ENCODE measurements around the gene NTMT1. TPM values are rescaled to one million over a fixed set of nuclear protein-coding genes. Genes with fewer than 3 reads are reported as not detected.
A peak's percentile ranks its signal among the peaks of the same experiment; 100 is the strongest.
"Not testable (repeated sequence)": the region's sequence is repeated elsewhere in the genome, so short reads cannot be mapped to it uniquely, and the experiment has no call there.

The NTMT1 gene
- total RNA-seq, 2 experiments from 2014 or later, result 78.8 to 79.4 TPM

DNA sequence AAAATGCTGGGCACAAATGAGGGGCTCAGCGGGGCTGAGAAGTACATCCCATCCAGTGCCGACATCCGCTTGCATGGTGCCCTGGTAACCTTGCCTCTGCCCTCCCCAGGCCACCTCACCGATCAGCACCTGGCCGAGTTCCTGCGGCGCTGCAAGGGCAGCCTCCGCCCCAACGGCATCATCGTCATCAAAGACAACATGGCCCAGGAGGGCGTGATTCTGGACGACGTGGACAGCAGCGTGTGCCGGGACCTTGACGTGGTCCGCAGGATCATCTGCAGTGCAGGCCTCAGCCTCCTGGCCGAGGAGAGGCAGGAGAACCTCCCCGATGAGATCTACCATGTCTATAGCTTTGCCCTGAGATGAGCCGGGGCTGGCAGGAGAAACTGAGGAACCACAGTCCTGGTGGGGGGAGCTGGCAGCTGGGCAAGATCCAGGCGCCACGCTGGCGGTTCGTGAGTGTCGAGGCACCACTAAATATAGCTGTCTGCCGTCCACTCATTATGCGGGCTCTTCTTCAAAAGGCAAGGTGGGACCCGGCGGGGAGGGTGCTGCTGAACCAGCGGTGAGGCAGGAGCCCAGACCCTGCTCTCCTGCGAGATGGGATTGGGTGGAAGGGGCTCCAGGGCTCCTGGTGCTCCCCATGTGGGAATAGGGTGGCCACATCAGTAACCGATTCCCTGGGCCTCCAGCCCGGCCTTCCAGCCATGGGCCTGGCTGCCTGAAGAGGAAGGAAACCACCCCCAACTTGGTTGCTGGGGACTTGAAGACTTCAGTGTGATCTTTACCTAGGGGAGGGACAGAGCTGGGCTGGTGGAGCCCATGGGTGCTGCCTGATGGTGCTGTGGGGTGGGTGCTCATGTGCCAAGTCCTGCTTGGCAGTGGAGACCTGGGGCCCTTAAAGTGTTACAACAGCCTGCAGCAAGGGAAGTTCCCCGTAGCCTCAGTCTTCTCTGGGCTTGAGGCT, 9.4 kb downstream of the NTMT1 start:
- Mint-ChIP-seq H3K36me3 (peaks cover 22% of the 10 kb centered on the region), H3K27ac (no peak overlapping the region), H3K4me3 (no peak overlapping the region), H3K4me1 (peaks cover 8% of the 10 kb centered on the region), H3K9me3 (no peaks in the 10 kb centered on the region), H3K27me3 (no peaks in the 10 kb centered on the region)
- no peak for DNase-seq

DNA sequence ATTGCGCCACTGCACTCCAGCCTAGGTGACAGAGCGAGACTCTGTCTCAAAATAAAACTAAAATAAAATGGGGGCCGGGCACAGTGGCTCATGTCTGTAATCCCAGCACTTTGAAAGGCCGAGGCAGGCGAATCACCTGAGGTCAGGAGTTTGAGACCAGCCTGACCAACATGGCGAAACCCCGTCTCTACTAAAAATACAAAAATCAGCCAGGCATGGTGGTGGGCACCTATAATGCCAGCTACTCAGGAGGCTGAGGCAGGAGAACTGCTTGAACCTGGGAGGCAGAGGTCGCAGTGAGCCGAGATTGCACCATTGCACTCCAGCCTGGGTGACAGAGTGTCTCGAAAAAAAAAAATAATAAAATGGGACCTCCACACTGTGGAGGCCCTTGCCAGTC, 10.4 kb downstream of the NTMT1 start:
- not testable (repeated sequence) for H3K27me3 Mint-ChIP-seq, H3K27ac Mint-ChIP-seq, H3K9me3 Mint-ChIP-seq, H3K4me3 Mint-ChIP-seq, DNase-seq
- Mint-ChIP-seq H3K36me3 (peaks cover 25% of the 10 kb centered on the region), H3K4me1 (peaks cover 12% of the 10 kb centered on the region)

DNA sequence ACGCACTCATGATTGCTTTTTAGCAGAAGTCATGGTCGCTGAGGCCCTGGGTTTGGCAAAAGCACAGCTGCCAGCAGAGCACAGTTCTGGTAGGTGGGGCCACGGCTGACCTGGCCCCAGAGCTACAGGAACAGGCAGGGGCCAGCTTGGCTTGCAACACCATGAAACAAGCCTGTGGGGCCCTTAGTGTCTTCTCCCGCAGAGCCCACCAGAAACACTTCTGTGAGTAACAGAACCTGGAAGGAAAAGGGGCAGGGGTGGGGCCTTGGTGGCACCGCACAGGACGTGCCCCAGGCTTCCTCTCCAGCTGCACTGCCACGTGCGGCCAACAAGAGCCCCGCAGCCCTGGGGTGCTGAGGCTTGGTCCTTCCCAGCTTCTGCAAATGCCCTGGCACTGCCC, 11.1 kb downstream of the NTMT1 start:
- DNase-seq, result no peak
- Mint-ChIP-seq H3K4me3 (no peak overlapping the region), H3K9me3 (no peaks in the 10 kb centered on the region), H3K4me1 (peaks cover 9% of the 10 kb centered on the region), H3K36me3 (peaks cover 21% of the 10 kb centered on the region), H3K27me3 (no peaks in the 10 kb centered on the region), H3K27ac (no peak overlapping the region)

DNA sequence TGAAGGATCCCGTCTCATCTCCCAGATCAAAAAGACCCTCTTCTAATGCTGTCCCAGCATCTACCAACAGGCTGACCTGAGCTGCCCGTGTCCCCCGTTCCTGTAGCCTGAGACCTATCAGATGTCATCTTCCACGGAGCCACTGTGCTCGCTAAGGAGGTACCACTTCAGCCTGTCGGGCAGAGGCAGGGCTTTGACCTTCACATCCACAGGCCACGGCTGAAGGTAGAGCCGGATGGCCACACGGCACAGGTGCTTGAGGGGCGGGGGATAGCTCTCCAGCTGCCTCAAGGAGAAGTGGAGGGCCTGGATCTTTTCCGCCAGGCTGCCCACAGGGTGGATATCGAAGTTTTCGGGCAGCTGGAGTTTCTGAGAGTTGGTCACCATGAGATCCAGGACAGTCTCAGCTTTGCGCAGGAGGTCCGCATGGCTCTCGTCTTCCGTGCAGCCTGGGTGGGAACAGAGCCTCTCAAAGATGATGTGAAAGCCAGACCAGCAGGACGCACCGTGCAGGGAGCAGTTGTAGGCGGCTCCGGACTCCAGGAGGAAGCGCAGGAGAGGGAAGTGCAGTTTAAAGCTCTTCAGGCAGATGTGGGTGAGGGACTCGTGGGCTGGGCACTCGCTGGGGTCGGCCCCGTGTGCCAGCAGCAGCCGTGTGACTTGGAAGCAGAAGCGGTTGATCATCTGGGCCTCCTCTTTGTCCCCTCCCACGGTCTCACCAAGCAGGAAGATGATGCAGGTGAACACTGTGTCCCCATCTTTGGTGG, 11.9 kb downstream of the NTMT1 start:
- DNase-seq, result no peak
- Mint-ChIP-seq H3K4me1 (peaks cover 11% of the 10 kb centered on the region), H3K27me3 (no peaks in the 10 kb centered on the region), H3K4me3 (no peak overlapping the region), H3K27ac (peak overlapping the region; percentile 16), H3K36me3 (peaks cover 21% of the 10 kb centered on the region), H3K9me3 (no peaks in the 10 kb centered on the region)

DNA sequence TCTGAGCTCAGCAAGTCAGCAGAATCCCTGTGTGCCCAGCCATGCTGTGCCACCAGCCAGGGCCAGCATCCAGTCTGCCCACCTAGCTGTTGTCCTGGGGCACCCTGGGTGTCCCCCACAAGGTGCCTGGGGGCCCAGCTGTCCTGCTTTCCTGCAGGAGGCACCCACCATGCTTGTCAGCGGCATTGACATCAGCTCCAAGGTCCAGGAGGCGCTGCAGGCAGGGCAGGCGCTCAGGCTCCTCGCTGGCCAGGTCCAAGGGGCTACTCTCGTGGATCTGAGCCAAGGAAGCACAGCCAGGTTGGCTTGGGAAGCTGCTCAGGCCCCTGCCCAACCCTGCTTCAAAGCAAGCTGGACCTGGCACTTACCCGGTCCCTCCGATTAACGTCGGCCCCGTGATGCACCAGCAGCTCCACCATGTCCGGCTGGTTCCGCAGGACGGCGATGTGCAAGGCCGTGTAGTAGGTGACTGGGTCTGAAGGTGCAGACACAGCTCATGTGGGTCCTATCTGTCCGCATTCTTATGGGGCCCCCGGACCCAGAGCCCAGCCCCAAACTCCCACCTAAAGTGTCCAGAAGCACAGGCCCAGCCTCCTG, 13.2 kb downstream of the NTMT1 start:
- Mint-ChIP-seq H3K27ac (no peak overlapping the region), H3K9me3 (no peaks in the 10 kb centered on the region), H3K36me3 (peaks cover 21% of the 10 kb centered on the region), H3K4me1 (peaks cover 11% of the 10 kb centered on the region), H3K4me3 (no peak overlapping the region), H3K27me3 (no peaks in the 10 kb centered on the region)
- DNase-seq, result no peak

DNA sequence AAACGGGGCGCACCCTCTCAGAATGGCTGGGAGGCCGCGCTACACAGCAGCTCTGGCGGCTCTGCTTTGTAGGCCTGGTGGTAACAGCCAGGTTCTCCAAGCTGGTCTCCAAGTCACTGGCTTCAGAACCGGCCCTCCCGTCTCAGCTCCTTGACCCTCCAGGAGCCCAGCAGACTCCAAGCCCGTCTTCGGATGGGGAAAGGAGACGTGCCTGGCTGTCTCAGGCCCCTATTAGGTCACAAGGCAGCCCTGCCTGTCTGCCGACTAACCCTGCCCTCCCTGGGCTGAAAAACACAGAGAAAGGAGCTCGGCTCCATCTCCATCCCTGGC, 13.8 kb downstream of the NTMT1 start:
- no peak overlapping the region for H3K27ac Mint-ChIP-seq
- no peaks in the 10 kb centered on the region for H3K27me3 Mint-ChIP-seq
- no peaks in the 10 kb centered on the region for H3K9me3 Mint-ChIP-seq
- H3K36me3 Mint-ChIP-seq, result peaks cover 20% of the 10 kb centered on the region
- DNase-seq, result no peak
- peak overlapping the region; percentile 84 for H3K4me3 Mint-ChIP-seq
- H3K4me1 Mint-ChIP-seq, result peaks cover 11% of the 10 kb centered on the region

DNA sequence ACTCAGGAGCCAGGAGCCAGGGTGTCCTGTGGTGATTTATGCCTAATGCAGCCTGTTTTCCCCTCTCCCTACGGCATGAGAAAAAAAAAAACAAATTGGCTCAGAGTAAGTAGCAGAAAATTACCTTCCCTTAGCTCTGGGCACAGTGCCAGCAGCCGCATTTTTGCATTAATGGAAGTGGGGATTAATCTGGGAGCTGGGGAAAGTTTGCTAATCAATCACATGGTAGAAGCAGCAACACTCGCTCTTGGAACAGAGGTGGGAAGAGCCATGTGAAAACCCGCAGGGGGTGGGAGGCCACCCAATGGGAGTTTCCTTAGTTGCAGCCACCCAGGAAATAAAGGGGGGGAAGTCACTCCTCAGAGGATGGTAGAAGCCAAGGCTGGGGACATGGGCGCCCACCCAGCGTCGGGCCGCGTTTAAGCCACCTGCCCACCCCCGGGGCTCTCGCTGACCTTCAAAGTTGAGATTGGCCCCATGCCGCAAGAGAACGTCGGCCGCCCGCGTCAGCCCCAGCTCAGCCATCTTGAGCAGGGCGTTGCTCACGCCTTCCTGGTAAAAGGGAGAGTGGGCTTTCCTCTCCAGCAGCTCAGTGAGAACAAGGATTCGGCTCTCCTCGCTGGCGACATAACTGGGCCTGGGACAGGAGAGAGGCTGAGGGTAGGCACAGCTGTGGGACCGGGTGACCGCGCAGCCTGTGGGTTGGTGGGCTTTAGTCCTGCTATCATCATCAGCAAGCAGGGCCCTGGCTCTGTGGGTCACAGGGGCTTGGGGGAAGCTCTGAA, 14.3 kb downstream of the NTMT1 start:
- DNase-seq, result no peak
- Mint-ChIP-seq H3K4me1 (peaks cover 11% of the 10 kb centered on the region), H3K36me3 (peaks cover 14% of the 10 kb centered on the region), H3K9me3 (no peaks in the 10 kb centered on the region), H3K27me3 (no peaks in the 10 kb centered on the region), H3K4me3 (peak overlapping the region; percentile 84), H3K27ac (no peak overlapping the region)

DNA sequence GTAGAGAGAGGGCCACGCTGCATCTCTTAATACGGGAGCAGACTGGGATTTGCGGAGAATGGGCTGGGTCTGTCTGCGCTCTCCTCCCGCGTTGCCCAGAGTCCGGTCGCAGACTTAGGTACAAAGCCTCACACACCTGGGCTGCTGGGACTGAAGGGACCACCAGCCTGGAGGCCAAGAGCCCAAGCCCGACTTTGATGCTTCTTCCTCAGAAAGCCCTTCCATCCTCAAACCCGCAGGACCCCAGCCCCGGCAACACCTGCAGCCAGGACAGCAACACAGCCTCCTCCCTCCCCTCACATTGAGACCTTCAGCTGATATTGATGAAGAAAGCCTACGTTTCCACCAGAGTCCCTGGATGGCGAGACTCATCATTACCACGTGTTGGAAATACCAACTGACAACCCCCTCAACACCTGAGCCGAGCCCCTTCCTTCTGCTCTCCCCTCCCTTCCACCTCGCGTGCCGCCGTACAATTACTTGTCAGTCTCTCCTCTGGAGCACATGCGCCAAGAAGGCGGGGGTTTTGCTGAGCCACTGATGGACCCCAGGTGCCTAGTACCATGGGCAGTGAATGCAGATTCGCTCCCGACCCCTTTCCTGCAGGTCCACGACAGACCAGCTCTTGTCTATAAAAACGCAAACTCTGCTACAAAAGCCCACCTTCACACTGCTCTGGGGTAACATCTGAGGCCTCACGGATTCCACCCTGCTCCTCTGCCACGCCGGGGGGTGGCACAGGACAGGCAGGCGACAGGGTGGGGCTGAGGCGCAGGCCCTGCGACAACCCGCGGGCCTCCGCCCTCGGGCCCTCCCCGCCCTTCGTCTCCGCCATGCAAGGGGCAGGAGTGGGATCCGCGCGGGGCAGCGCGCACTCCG, 15.1 kb downstream of the NTMT1 start:
- peaks cover 11% of the 10 kb centered on the region for H3K36me3 Mint-ChIP-seq
- H3K27ac Mint-ChIP-seq, result peak overlapping the region; percentile 74
- H3K27me3 Mint-ChIP-seq, result no peaks in the 10 kb centered on the region
- no peaks in the 10 kb centered on the region for H3K9me3 Mint-ChIP-seq
- no peak for DNase-seq
- peak overlapping the region; percentile 84 for H3K4me3 Mint-ChIP-seq
- H3K4me1 Mint-ChIP-seq, result peaks cover 11% of the 10 kb centered on the region

DNA sequence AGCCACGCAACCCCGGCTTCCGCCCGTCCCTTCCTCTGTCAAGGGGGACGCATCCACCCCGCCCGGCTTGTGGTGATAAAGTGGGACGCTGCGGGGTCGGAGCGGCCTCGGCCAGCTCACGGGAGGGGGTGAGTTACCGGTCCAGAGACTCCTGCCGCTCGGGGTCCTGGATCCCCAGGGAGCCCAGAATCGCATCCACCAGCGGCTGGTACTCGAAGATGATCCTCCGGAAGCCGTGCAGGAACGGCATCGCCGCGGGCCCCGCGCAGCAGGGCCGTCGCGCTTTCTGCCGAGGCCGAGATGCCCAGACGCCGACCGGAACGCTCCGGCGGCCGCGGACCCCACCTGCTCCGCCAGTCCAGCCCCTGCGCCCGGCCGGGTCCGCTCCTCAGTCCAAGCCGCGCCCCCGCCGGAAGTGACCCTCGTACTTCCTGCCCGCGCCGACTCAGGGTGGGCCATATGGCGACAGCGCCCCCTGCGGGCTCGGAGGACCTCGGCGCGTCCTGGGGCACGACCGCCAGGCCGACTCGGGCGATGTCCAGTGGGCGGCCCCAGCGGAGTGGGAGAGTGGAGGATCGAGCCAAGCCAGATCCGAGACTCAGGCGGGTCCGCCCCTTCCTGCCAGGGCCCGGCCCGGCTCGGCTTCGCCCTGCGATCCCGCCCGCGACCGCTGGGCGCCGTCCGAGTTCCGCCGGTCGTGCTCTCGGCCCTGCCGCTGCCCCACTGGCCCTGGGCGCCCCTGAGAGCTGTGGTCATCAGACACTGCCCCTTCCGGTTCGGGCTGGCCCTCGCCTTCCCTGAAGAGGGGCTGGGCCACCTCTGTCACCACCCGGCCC, 16.0 kb downstream of the NTMT1 start, which contains the start of gene ASB6:
ASB6 (minus strand) TSS at position 402 of the 836 bp plus-strand sequence; CDS start at position 250, 152 bp downstream.
- no peaks in the 10 kb centered on the region for H3K9me3 Mint-ChIP-seq
- H3K27ac Mint-ChIP-seq, result peak within 1 kb of the TSS; percentile 74
- no peaks in the 10 kb centered on the region for H3K27me3 Mint-ChIP-seq
- DNase-seq, result peak; percentile 99
- H3K36me3 Mint-ChIP-seq, result peaks cover 11% of the 10 kb centered on the region
- peaks cover 11% of the 10 kb centered on the region for H3K4me1 Mint-ChIP-seq
- peak within 1 kb of the TSS; percentile 84 for H3K4me3 Mint-ChIP-seq

DNA sequence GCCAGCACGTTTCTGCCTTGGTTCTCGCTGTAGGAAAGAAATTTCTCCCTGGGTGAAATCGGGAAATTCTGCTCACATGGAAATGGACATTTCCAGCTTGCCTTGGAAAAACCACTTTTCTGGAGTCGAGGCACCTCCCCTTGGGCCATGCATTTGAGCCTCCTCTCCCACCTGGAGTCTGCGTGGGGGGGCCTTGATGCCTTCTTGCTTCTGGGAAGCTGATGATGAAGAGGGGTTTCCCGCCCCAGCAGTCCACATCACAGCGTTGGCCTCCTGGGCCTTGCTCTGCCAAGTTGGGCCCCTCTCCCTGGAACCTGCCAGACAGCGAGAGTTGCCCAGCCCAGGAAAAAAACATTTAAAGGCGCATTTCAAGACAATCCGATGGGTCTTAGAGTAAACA, 17.7 kb downstream of the NTMT1 start:
- Mint-ChIP-seq H3K4me3 (no peak overlapping the region), H3K27me3 (no peaks in the 10 kb centered on the region), H3K4me1 (peaks cover 11% of the 10 kb centered on the region), H3K27ac (no peak overlapping the region), H3K9me3 (no peaks in the 10 kb centered on the region), H3K36me3 (peaks cover 3% of the 10 kb centered on the region)
- no peak for DNase-seq

DNA sequence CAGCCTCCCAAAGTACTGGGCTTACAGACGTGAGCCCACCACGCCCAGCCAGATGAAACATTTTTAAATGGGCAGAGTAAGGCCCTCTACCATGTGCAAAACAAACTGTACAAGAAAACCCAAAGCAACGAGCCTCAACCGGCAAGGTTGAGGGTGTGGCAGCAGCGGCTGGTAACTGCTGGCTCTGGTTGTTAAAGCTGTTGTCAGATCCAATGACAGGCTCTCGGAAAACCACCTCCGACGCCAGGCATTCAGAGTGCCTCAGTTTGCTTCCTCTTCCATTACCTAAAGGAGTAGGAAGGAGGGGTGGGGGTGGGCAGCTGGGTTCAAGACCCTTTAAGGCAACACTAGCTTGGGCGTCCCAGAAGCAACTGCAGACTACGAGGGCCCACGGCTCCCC, 18.4 kb downstream of the NTMT1 start:
- Mint-ChIP-seq H3K27ac (no peak overlapping the region), H3K4me3 (no peak overlapping the region), H3K4me1 (peaks cover 11% of the 10 kb centered on the region), H3K27me3 (no peaks in the 10 kb centered on the region), H3K36me3 (peaks cover 3% of the 10 kb centered on the region), H3K9me3 (no peaks in the 10 kb centered on the region)
- no peak for DNase-seq

DNA sequence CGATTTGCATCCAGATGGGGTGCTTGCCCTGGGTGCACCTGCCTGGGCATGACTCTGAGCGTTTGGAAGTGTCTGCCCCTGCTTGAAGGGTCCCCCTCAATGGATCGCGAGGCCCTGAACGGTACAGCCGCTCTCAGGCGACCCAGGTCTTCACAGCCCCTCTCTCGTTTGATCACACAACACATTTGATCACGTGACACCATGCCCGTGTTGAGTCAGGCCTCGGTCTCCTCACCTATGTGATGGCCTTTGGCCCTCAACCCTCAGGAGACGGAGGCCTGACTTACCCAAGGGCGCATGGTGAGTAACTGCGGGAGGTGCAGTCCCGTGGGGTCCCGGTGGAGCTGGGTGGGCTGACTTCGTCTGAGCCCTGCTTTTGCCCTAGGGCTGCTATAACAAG, 18.9 kb downstream of the NTMT1 start:
- Mint-ChIP-seq H3K27me3 (no peaks in the 10 kb centered on the region), H3K4me3 (no peak overlapping the region), H3K9me3 (no peaks in the 10 kb centered on the region), H3K27ac (no peak overlapping the region), H3K4me1 (peaks cover 11% of the 10 kb centered on the region), H3K36me3 (peaks cover 3% of the 10 kb centered on the region)
- DNase-seq, result no peak

DNA sequence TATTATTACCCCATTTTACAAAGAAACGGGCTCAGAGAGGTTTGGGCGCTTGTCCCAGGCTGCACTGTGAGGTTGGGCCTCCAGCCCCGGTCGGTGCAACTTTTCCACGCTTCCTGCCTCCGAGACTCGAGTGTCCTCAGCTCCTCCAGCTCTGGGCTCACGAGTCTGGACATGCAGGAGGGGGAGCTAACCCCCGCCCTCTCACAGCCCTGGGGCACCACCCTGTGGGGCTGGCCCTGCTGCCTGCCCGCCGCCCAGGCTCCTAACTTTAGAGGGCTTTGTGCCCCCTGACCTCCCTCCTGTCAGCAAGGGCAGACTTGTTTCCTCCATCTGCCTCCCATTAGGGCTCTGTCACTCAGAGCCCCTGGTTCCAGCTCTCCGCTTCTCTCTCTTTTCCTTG, 20.3 kb downstream of the NTMT1 start:
- H3K4me3 Mint-ChIP-seq, result no peak overlapping the region
- no peaks in the 10 kb centered on the region for H3K36me3 Mint-ChIP-seq
- H3K4me1 Mint-ChIP-seq, result peaks cover 2% of the 10 kb centered on the region
- no peak for DNase-seq
- H3K27me3 Mint-ChIP-seq, result no peaks in the 10 kb centered on the region
- no peaks in the 10 kb centered on the region for H3K9me3 Mint-ChIP-seq
- no peak overlapping the region for H3K27ac Mint-ChIP-seq
